Panc1 (cell line): ENCODE results near the gene SORL1-AS1.
"Not testable (repeated sequence)": the region's sequence is repeated elsewhere in the genome, so short reads cannot be mapped to it uniquely, and the experiment has no call there.

Experiments
- ATAC-seq: fragments of 200-7000 bp; cut with Tn5 transposase; 2 replicates; pipeline ENCODE4 v1.9.1; 2020; ENCODE audit warnings: mild to moderate bottlenecking, moderate library complexity
- BruUV-seq: library from RNA; stranded (reverse); fragments of 400-500 nt; replicated peaks from 2 replicates; lab custom pipeline; 2021; lab: Mats Ljungman, UMichigan
- CTCF ChIA-PET: fragments of 300-600 bp; sonication (Branson Sonifier 250); formaldehyde crosslinking; loops from one replicate; lab custom pipeline; 2022; ENCODE audit warnings: antibody characterized with exemption; lab: Charles Lee
- POLR2A ChIA-PET: fragments of 300-600 bp; sonication (Branson Sonifier 250); formaldehyde crosslinking; loops from one replicate; lab custom pipeline; 2022; ENCODE audit warnings: antibody characterized with exemption; lab: Charles Lee
- DNase-seq: peaks from one replicate; pipeline ENCODE4 v3.0.0-alpha.2; 2010; ENCODE audit warnings: low read depth, low spot score
- H3K27ac ChIP-seq: 2 replicates; pipeline ENCODE4 v1.5.1; 2011; ENCODE audit warnings: mild to moderate bottlenecking, low read length, inconsistent platforms
- H3K27me3 ChIP-seq: fragments of 200-500 bp; sonication (Bioruptor generic); 2 replicates; pipeline ENCODE4 v1.6.0; 2014; ENCODE audit warnings: low read length, inconsistent platforms; ENCODE audit not compliant: control insufficient read depth, insufficient read depth
- H3K36me3 ChIP-seq: fragments of 200-500 bp; sonication (Bioruptor generic); 2 replicates; pipeline ENCODE4 v1.5.1; 2014; ENCODE audit warnings: inconsistent platforms, mild to moderate bottlenecking, low read length, moderate library complexity; ENCODE audit not compliant: control insufficient read depth, insufficient read depth
- H3K4me1 ChIP-seq: 2 replicates; pipeline ENCODE4 v1.5.1; 2011; ENCODE audit warnings: inconsistent platforms, mild to moderate bottlenecking, low read length, moderate library complexity; ENCODE audit not compliant: control insufficient read depth, insufficient read depth
- H3K4me3 ChIP-seq, 2 experiments: 2 replicates each; pipeline ENCODE4 v1.5.1; 2011 to 2012; ENCODE audit warnings: low read depth in 2 of 2, low read length in 2 of 2, mild to moderate bottlenecking in 2 of 2, inconsistent platforms in 1 of 2, moderate library complexity in 1 of 2
- H3K9me3 ChIP-seq: fragments of 200-500 bp; sonication (Bioruptor generic); 2 replicates; pipeline ENCODE4 v1.5.1; 2014; ENCODE audit warnings: low read depth, mild to moderate bottlenecking, inconsistent platforms, low read length, moderate library complexity; ENCODE audit not compliant: control insufficient read depth, insufficient read depth
- CTCF ChIP-seq: fragments of 450-650 bp; IDR thresholded peaks from 2 replicates; pipeline ENCODE4 v1.5.1; 2017; ENCODE audit warnings: mild to moderate bottlenecking
- POLR2AphosphoS5 ChIP-seq: IDR thresholded peaks from 2 replicates; pipeline ENCODE4 v1.6.1; 2012; ENCODE audit warnings: mild to moderate bottlenecking, low read depth, low read length, moderate library complexity
- SIN3A ChIP-seq: IDR thresholded peaks from 2 replicates; pipeline ENCODE4 v1.6.1; 2012; ENCODE audit warnings: low read depth, mild to moderate bottlenecking, low read length, moderate library complexity, borderline replicate concordance; ENCODE audit not compliant: insufficient read depth
- TCF7L2 ChIP-seq: IDR thresholded peaks from 2 replicates; pipeline ENCODE4 v1.6.1; 2011; ENCODE audit warnings: mild to moderate bottlenecking, low read depth, low read length, inconsistent platforms
- in situ Hi-C: cut with HindIII; loops from 2 replicates; pipeline ENCODE4 v1.10.0; 2016; ENCODE audit warnings: low sequenced_read_pairs, low pct_unique_long_range_greater_than_20kb
- intact Hi-C: fragments of 100-400 bp; cut with micrococcal nuclease; formaldehyde crosslinking; loops from one replicate; pipeline ENCODE4 v1.10.0; 2022; ENCODE audit not compliant: unreplicated experiment
- TF ChIP-seq, protein P1 (sequence below), 2 experiments: IDR thresholded peaks; 2 replicates each; pipeline ENCODE4 v1.6.1; 2011 to 2012; ENCODE audit warnings: low read depth in 2 of 2, control low read depth in 1 of 2, low read length in 1 of 2, mild to moderate bottlenecking in 1 of 2, moderate library complexity in 1 of 2; ENCODE audit not compliant: insufficient read depth in 1 of 2

Gene SORL1-AS1

DNA sequence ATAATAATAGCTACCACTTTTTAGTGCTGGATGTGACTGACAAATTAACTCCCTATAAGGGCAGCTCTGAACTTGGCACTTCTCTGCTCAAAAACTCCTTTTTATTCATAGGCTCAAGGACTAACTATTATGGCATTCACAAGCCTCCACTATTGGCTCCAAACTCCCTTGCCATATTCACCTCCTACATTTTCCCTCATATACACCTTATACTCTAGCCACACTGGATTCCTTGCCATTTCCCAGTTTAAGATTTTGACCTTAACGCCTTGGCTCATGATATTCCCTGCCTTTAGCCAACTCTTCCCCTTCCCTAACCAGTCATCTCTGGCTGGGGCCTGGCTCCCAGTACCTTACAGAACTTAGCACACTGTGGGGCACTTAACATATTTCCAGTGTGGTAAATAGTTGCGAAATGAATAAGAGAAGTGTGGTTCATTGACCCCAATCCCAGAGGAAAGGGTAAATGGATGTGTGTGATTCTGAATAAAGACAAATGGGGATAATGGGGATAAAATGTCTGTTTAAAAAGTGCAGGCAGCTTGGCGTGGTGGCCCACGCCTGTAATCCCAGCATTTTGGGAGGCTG is 40.7 kb downstream of the SORL1-AS1 start:
- Histone ChIP-seq H3K9me3 (no peaks in the 10 kb centered on the region), H3K4me3 (no peak overlapping the region), H3K27ac (no peak overlapping the region), H3K27me3 (peaks cover 3% of the 10 kb centered on the region; the same call in 1 of the 2 replicates), H3K36me3 (no peaks in the 10 kb centered on the region), H3K4me1 (no peaks in the 10 kb centered on the region)
- ATAC-seq (no peak), DNase-seq (no peak)
- no TSS peak for BruUV-seq
- POLR2A ChIA-PET: no interaction called here
- CTCF ChIA-PET: no interaction called here
- intact Hi-C loops: no loop called here
- no peak for TF ChIP-seq CTCF
- TF ChIP-seq TCF7L2: no peak
- TF ChIP-seq, protein P1, sequence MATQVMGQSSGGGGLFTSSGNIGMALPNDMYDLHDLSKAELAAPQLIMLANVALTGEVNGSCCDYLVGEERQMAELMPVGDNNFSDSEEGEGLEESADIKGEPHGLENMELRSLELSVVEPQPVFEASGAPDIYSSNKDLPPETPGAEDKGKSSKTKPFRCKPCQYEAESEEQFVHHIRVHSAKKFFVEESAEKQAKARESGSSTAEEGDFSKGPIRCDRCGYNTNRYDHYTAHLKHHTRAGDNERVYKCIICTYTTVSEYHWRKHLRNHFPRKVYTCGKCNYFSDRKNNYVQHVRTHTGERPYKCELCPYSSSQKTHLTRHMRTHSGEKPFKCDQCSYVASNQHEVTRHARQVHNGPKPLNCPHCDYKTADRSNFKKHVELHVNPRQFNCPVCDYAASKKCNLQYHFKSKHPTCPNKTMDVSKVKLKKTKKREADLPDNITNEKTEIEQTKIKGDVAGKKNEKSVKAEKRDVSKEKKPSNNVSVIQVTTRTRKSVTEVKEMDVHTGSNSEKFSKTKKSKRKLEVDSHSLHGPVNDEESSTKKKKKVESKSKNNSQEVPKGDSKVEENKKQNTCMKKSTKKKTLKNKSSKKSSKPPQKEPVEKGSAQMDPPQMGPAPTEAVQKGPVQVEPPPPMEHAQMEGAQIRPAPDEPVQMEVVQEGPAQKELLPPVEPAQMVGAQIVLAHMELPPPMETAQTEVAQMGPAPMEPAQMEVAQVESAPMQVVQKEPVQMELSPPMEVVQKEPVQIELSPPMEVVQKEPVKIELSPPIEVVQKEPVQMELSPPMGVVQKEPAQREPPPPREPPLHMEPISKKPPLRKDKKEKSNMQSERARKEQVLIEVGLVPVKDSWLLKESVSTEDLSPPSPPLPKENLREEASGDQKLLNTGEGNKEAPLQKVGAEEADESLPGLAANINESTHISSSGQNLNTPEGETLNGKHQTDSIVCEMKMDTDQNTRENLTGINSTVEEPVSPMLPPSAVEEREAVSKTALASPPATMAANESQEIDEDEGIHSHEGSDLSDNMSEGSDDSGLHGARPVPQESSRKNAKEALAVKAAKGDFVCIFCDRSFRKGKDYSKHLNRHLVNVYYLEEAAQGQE (IDR thresholded peaks at IDR 0.05; ENCODE audit: insufficient read depth in 1 of 2, low read depth in 2 of 2, low read length in 1 of 2): no peak
- TF ChIP-seq SIN3A: no peak
- TF ChIP-seq POLR2AphosphoS5: no peak
- in situ Hi-C loops: no loop called here

GRCh38 chr11:121411330-121411729 is 41.4 kb downstream of the SORL1-AS1 start:
- in situ Hi-C loops, BruUV-seq, H3K27me3 ChIP-seq, intact Hi-C loops, ATAC-seq, H3K27ac ChIP-seq, POLR2A ChIA-PET, DNase-seq, H3K4me3 ChIP-seq, H3K36me3 ChIP-seq, H3K9me3 ChIP-seq, CTCF ChIA-PET, H3K4me1 ChIP-seq: not testable (repeated sequence)

DNA sequence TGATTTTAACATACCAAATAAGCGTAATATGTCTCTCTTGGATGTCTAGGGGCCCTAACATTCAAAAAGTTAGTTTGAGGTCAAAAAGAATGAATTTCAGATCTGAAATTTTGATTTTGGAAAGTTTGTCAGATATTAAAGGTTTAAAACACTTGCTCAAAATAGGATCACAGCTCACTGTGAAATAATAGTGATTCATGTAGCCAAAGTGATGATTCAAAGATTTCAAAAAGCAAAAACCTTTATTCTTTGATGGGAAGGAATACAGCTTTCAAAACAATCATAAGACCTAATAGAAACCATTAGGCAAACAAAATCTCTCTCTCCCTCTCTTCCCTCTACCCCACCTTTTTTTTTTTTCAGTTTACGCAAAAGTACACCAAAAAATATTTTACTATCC is 42.7 kb downstream of the SORL1-AS1 start:
- in situ Hi-C loops, H3K27ac ChIP-seq, H3K9me3 ChIP-seq, DNase-seq, H3K27me3 ChIP-seq, ATAC-seq, intact Hi-C loops, H3K4me1 ChIP-seq, CTCF ChIA-PET, BruUV-seq, POLR2A ChIA-PET, H3K4me3 ChIP-seq, H3K36me3 ChIP-seq: not testable (repeated sequence)
